Stimulated activated CD8-positive, alpha-beta memory T cell treated with anti-CD3 and anti-CD28 coated beads, Interleukin-15, amount 100 ng/mL, for 4 hours (primary cell): ENCODE measurements around the gene MAL.
A peak's percentile ranks its signal among the peaks of the same experiment; 100 is the strongest.

Source experiments
- DNase-seq, 2 donors: peaks; one replicate each; pipeline ENCODE4 v3.0.0-alpha.2; 2020; ENCODE audit warnings: low read depth in 2 of 2

The MAL gene

GRCh38 chr2:95061601-95062183, 36.2 kb downstream of the MAL start:
- no peak for DNase-seq

- DNase-seq = no peak
Measured at GRCh38 chr2:95062242-95063085, 37.0 kb downstream of the MAL start.

- DNase-seq = no peak
Measured at GRCh38 chr2:95063086-95063958, 37.8 kb downstream of the MAL start.

GRCh38 chr2:95068256-95068655, 42.7 kb downstream of the MAL start:
- DNase-seq = no peak

DNA sequence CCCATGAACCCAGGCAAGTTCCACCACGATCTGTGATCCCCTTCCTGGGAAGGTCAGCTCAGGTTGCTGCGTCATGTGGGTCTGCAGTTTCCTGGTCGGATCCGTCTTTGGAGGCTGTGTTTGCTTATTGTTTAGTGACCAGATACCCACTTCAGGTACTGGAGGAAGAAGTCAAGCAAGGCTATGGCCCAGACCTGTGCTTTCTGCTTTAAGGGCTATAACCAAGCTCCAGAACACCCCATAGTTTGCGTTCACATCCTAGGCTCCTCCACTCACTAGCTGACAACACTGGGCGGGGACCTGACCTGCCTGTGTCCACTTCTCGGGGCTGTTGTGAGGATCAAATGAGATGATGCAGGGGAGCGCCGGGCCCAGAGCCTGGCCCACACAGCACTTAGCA, 44.0 kb downstream of the MAL start:
- DNase-seq = no peak

DNA sequence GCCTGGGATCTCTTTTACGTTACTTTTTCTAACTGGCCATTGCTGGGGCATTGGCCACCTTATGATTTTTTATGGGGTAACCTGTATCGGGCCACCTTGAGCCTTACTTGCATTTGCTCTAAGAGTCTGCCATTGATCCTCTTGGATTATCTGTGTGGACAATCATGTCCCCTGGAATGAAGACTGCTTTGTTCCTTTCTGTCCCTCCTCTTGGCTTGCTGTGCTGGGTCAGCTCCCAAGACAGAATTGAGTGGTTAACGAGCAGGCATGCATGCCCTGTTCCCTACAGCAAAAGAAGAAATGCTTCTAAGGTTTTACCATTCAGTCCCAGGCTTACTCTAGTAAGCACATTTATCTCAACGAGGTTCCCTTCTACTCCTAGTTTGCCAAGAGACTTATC, 46.3 kb downstream of the MAL start:
- no peak for DNase-seq

GRCh38 chr2:95072424-95072823, 46.9 kb downstream of the MAL start:
- no peak for DNase-seq

- no peak for DNase-seq
Measured at GRCh38 chr2:95073856-95074662, 48.6 kb downstream of the MAL start.

- DNase-seq = peak in 1 of 2 donors; percentile 32
Measured at GRCh38 chr2:95074663-95075439, 49.3 kb downstream of the MAL start.

- DNase-seq = no peak
Measured at GRCh38 chr2:95075440-95076132, 50.1 kb downstream of the MAL start.

DNA sequence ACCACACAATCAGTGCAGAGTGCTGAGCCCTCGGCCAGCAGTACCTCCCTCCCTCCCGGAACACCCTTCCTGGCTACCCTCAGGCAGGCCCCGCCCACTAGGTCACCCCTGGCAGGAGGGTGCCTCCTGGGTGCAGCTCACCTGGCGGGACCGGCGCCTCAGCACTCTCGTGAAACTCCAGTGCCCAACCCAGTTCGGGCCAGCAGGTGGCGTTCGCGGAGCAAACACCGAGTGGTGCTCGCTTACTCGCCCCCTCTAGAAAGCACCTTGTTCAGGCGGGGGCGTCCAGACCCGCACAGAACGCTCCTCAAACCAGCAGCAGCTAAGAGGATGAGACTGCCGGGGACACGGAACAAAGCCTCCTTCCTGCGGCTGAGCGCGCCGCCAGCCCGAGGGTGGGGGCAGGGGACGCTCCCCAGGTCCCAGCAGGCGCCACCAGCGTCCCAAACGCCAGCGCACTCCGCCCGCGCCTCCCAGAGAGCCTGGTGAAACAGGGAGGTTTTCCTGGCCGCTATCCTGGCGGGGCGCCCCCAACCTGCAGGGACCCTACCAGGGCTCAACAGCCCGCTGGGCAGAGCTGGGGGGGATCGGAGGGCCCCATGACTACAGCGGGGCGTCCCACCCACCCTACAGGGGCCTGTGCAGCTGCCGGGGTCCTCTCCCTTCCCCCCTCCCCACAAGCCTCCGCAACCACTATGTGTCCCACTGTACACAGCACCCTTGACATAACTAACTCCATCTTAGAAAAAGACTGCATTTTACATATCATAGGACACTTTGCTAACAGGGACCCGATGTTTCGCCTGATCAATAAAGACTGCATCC, 51.4 kb downstream of the MAL start:
- peak; percentile 69 to 87 for DNase-seq

DNA sequence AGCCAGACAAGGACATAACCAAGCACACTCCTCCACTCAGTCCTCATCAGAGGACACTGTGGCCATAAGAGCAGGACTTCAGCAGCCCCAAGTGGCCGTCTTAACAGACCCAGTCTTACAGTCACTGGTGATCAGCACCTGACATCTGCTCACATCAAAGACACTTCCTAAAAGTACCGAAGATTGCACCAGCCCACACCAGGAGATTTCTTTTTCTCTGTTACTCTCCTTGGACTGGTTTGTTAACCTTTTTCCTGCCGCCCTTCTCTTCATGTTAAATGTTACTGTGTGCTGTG, 52.0 kb downstream of the MAL start:
- DNase-seq = no peak

- DNase-seq = no peak
Measured at GRCh38 chr2:95077861-95078603, 52.5 kb downstream of the MAL start.

GRCh38 chr2:95079199-95079683, 53.7 kb downstream of the MAL start:
- no peak for DNase-seq

GRCh38 chr2:95082477-95082876, 57.0 kb downstream of the MAL start:
- DNase-seq = no peak

- DNase-seq = no peak
Measured at GRCh38 chr2:95086017-95086416, 60.5 kb downstream of the MAL start.

DNA sequence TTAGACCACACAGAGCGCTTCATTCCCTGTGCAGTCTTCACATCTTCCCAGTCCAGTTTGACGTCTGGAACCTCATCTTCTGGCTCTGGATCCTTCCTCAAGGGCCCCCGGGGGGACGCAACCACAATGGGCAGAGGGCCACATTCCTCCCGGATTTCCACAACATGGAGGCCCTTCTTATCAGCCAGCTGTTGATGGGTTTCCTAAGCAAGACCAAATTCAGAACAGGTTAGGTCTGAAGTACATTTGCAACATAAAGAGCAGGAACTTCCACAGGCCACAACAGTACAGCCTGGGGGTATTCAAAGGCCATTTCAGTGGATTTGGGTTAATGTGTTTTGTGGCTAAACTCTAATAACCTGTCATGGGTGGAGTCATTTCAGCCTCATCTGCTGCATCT, 61.9 kb downstream of the MAL start:
- DNase-seq = no peak

DNA sequence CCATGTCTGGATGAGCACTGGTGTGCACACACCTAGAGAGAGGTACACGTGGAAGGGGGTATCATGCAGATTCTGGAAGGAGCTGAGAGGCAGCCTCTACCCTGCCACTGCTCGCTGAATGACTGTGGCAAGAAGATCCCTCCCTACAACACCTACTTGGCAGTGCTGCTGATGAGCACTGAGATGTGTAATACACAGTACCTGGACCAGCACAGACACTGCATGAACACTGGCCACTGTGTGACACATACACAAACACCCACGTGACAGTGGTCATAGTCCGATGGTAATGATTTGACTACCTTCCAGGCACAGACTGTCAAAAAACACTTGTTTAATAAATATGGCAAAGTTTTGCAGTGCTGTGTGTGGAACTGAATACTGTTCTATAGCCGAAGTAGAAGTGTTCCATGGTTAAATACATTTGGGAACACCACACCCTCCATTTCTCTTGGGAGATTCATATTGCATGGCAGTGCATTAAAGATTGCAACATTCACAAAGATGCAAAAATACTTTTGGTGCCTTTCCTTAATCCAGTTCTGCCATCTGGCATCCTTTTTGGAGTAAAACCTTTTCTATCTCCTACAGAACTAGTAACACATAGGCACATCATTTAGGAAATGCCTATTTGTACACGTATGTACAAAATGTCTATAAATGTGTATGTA, 66.5 kb downstream of the MAL start:
- DNase-seq = no peak
